HG02852 (cell line): ENCODE results near the gene LIF.
"Not testable (repeated sequence)": the region's sequence is repeated elsewhere in the genome, so short reads cannot be mapped to it uniquely, and the experiment has no call there.

Experiments used
- ATAC-seq: cut with Tn5 transposase; IDR thresholded peaks from one replicate; pipeline ENCODE4 v1.9.1; 2021; ENCODE audit warnings: mild to moderate bottlenecking, moderate library complexity; ENCODE audit not compliant: unreplicated experiment

Gene LIF

GRCh38 chr22:30228509-30229359 lies 17.8 kb downstream of the LIF start:
- ATAC-seq = no peak

DNA sequence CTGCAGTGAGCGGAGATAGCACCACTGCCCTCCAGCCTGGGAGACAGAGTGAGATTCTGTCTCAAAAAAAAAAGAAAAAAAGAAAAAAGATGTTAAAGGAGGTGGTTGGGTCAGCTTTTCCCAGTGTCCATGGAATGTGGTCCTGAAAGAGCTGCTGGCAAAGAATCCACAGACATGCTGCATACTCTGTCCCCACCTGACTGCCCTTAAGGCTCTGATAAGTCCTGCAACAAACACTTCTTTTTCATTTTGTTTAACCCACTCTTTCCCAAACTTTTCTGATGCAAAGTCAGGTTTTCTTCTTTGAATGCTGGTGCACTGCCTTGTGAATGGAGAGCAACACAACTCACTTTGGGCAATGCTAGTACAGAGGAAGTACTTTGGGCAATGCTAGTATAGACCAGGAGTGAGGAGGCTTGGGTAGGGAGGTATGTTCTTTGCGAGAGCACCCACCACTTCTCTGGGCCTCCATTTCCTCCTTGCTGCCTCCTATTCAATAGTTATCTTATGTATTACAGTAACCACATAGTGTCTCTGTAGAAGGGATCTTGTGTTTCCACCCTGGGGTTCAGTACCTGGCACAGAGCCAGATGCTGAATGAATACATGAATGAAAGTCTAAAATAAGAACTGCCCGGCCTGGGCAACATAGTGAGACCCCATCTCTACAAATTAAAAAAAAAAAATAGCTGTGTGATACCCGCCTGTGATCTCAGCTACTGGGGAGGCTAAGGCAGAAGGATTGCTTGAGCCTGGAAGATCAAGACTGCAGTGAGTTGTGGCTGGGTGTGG lies 18.9 kb downstream of the LIF start:
- no peak for ATAC-seq

DNA sequence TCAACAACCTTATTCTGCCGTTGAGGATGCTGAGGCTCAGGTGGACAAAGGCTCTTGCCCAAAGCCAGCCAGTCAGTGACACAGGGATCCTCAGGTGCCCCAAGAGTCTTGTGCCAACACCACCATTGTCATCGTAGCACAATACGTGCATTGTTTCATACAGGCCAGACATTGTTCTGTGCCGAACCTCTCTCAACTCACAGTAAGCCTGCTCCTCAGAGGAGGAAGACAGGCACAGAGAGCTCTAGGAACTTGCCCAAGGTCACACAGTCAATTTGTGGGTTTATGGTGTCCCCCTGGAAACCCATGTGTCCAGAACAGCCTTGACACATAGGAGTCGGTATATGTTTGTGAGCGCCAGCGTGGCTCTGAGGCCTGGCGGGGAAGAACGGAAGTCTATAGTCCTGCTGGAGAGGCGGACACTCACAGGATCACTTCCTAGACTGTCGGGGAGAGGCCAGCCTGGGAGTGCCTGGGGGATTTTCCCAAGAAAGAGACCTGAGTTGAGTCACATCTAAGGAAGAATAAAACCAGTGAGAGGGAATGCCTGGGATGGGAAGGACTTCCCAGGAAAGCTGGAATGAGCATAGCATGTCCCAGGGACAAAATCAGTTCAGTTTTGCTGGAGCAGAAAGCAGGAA lies 20.2 kb downstream of the LIF start:
- ATAC-seq = no peak

- ATAC-seq = no peak
Observed at GRCh38 chr22:30225220-30225927, 21.2 kb downstream of the LIF start.

- no peak for ATAC-seq
Observed at GRCh38 chr22:30224161-30224857, 22.2 kb downstream of the LIF start.

- no peak for ATAC-seq
Observed at GRCh38 chr22:30223303-30223702, 23.3 kb downstream of the LIF start.

- no peak for ATAC-seq
Observed at GRCh38 chr22:30222321-30222720, 24.2 kb downstream of the LIF start.

- ATAC-seq = no peak
Observed at GRCh38 chr22:30221121-30221992, 25.2 kb downstream of the LIF start.

DNA sequence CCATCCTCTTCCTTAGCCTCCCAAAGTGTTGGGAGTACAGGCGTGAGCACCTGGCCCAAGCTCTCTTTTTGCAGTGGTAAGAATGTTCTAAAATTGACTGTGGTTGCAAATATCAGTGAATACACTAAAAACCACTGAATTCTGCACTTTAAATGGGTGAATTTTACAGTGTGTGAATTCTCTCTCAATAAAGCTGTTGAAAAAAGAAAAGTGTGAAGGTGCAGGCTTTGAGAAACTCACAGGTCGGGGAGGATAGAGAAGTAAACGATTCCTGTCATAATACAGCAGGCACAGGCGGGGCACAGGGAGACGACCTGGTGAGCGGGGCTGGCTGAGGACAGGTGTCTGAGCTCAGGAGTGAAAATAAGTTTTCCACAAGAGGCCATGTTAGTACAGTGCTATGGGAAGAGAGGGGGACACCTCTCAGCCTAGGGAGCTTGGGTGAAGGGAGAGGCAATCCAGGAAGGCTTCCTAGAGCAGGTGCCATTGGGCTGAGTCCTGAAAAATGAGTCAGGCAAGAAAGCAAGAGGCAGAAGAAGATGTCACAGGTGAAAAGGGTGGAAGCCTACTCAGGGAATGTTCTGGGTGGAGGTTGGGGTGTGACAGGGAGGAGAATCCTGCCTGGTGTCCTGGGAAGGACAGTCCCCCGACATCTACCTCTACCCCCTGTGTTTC lies 26.1 kb downstream of the LIF start:
- no peak for ATAC-seq

GRCh38 chr22:30219668-30220278 lies 26.8 kb downstream of the LIF start:
- no peak for ATAC-seq

DNA sequence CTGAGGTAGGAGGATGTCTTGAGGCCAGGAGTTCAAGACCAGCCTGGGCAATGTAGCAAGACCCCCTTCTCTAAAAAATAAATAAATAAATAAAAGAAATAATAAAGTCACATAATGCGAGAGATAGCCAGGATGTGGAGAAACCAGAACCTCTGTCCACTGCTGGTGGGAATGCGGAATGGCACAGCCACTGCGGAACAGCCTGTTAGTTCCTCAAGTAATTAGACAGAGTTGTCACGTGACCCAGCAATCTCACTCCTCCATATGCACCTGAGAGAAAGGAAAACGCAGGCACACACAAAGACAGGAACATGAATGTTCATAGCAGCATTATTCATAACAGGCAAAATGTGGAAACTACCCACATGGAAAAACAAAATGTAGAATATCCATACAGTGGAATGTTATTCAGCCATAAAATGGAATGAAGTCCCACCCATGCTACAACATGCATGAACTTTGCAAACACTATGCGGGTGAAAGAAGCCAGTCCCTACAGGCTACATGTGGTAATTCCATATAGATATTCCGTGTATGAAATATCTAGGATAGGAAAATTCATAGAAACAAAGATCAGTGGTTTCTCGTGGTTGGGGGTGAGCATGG lies 27.4 kb downstream of the LIF start:
- ATAC-seq = no peak

GRCh38 chr22:30217698-30218560 lies 28.6 kb downstream of the LIF start:
- no peak for ATAC-seq

GRCh38 chr22:30216710-30217109 lies 29.8 kb downstream of the LIF start:
- no peak for ATAC-seq

GRCh38 chr22:30216272-30216671 lies 30.3 kb downstream of the LIF start:
- ATAC-seq = not testable (repeated sequence)

DNA sequence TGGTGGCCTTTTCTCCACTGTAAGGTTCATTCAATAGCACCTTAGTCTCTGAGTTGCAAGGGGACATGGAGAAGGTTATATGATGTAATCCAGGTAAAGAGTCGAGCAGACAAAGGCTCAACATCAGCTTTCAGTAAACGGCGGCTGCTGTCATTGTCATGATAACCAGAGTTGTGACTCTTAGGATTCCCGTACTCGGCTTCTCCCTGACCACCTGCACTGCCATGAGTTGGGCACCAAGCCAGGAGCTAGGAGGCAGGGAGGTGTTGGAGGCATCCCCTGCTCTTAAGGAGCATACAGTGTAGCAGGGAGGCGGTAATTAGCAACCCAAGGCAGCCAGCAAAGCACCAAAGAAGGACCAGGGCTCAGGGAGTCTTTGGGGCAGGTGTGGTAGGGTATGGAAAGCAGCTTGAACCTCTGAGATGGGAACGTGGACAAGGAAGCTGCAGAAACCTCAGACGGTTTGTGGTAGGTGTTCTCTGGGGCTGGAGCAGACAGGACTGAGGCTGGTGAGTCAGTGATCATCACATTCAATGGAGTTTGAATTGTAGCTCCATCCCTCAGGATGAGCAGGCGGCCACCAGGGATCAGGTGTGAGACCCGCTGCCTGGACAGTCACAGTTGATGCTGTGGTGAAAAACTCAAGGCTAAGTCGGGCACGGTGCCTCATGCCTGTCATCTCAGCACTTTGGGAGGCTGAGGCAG lies 31.7 kb downstream of the LIF start:
- ATAC-seq = no peak

- ATAC-seq = no peak
Observed at GRCh38 chr22:30212996-30213441, 33.5 kb downstream of the LIF start.
